ENCODE data around the gene PCDHGB3. TPM values are rescaled to one million over a fixed set of nuclear protein-coding genes. Genes with fewer than 3 reads are reported as not detected.
A peak's percentile ranks its signal among the peaks of the same experiment; 100 is the strongest.

Gene PCDHGB3
- polyA plus RNA-seq, 1 experiment: 3.6 TPM

- Histone ChIP-seq H3K27ac (ENCODE audit: low read depth, low read length) (no peak overlapping the region), H3K4me3 (ENCODE audit: low read depth, low read length) (no peak overlapping the region), H3K9me3 (ENCODE audit: control insufficient read depth, insufficient read depth, low read length) (peaks cover 44% of the 10 kb centered on the region), H3K27me3 (ENCODE audit: control insufficient read depth, insufficient read depth, low read length) (peaks cover 2% of the 10 kb centered on the region)
- TF ChIP-seq, protein P1, sequence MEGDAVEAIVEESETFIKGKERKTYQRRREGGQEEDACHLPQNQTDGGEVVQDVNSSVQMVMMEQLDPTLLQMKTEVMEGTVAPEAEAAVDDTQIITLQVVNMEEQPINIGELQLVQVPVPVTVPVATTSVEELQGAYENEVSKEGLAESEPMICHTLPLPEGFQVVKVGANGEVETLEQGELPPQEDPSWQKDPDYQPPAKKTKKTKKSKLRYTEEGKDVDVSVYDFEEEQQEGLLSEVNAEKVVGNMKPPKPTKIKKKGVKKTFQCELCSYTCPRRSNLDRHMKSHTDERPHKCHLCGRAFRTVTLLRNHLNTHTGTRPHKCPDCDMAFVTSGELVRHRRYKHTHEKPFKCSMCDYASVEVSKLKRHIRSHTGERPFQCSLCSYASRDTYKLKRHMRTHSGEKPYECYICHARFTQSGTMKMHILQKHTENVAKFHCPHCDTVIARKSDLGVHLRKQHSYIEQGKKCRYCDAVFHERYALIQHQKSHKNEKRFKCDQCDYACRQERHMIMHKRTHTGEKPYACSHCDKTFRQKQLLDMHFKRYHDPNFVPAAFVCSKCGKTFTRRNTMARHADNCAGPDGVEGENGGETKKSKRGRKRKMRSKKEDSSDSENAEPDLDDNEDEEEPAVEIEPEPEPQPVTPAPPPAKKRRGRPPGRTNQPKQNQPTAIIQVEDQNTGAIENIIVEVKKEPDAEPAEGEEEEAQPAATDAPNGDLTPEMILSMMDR (IDR thresholded peaks at IDR 0.05; ENCODE audit: low read depth, low read length): no peak
- POLR2A ChIA-PET: no interaction called here
- CTCF ChIA-PET: interaction anchor here (0.6 to 5.8 kb wide), 6 partner anchors 17 to 212 kb away, joined by 3 to 46 read pairs (median 14); partner anchors contain the start of genes PCDHGA1, PCDHGB3 and TAF7
- no peak for DNase-seq (ENCODE audit: low read depth, low spot score)
Measured at GRCh38 chr5:141351591-141351990, 18.5 kb upstream of the PCDHGB3 start.

GRCh38 chr5:141354900-141355469 is 15.1 kb upstream of the PCDHGB3 start, which contains the start of gene PCDHGA4:
PCDHGA4 (plus strand) TSS chr5:141355021; CDS start chr5:141355108, 87 bp downstream.
- POLR2A ChIA-PET: interaction anchor here (1.0 kb wide), 1 partner anchor 209 kb away, joined by 3 read pairs; no protein-coding TSS in a partner anchor
- CTCF ChIA-PET: interaction anchor here (1.1 to 2.7 kb wide), 9 partner anchors 16 to 212 kb away, joined by 3 to 35 read pairs (median 6); partner anchors contain the start of genes PCDHGA10, PCDHGA2, PCDHGB7 and TAF7

DNA sequence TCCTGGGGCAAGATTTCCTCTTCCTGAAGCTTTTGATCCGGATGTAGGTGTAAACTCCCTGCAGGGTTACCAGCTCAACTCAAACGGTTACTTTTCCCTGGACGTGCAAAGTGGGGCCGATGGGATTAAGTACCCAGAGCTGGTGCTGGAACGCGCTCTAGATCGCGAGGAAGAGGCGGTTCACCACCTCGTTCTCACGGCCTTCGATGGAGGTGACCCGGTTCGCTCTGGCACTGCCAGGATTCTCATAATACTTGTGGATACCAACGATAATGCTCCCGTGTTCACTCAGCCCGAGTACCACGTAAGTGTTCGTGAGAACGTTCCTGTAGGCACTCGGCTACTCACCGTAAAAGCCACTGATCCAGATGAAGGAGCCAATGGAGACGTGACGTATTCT is 14.4 kb upstream of the PCDHGB3 start:
- ChIA-PET CTCF (interaction anchor here (1.1 to 2.7 kb wide), 10 partner anchors 17 to 211 kb away, joined by 3 to 35 read pairs (median 6); partner anchors contain the start of genes PCDHGA10, PCDHGA2, PCDHGB7 and TAF7), POLR2A (no interaction called here)
- TF ChIP-seq, protein P1 (IDR thresholded peaks at IDR 0.05; ENCODE audit: low read depth, low read length): no peak
- Histone ChIP-seq H3K27me3 (ENCODE audit: control insufficient read depth, insufficient read depth, low read length) (peaks cover 4% of the 10 kb centered on the region), H3K9me3 (ENCODE audit: control insufficient read depth, insufficient read depth, low read length) (peaks cover 57% of the 10 kb centered on the region), H3K27ac (ENCODE audit: low read depth, low read length) (no peak overlapping the region), H3K4me3 (ENCODE audit: low read depth, low read length) (peak overlapping the region; percentile 51)
- no peak for DNase-seq (ENCODE audit: low read depth, low spot score)

More at GRCh38 chr5:141354900-141355469, 15.1 kb upstream of the PCDHGB3 start, which contains the start of gene PCDHGA4:
- TF ChIP-seq, protein P1 (IDR thresholded peaks at IDR 0.05; ENCODE audit: low read depth, low read length): peak; percentile 54
- H3K27ac ChIP-seq (ENCODE audit: low read depth, low read length): peak within 1 kb of the TSS; percentile 33
- H3K9me3 ChIP-seq (ENCODE audit: control insufficient read depth, insufficient read depth, low read length): peaks cover 56% of the 10 kb centered on the region
- peak within 1 kb of the TSS; percentile 51 for H3K4me3 ChIP-seq (ENCODE audit: low read depth, low read length)
- DNase-seq (ENCODE audit: low read depth, low spot score): no peak
- H3K27me3 ChIP-seq (ENCODE audit: control insufficient read depth, insufficient read depth, low read length): peaks cover 2% of the 10 kb centered on the region

- no peak for DNase-seq (ENCODE audit: low read depth, low spot score)
- Histone ChIP-seq H3K4me3 (ENCODE audit: low read depth, low read length) (no peak overlapping the region), H3K27ac (ENCODE audit: low read depth, low read length) (no peak overlapping the region), H3K27me3 (ENCODE audit: control insufficient read depth, insufficient read depth, low read length) (peaks cover 4% of the 10 kb centered on the region), H3K9me3 (ENCODE audit: control insufficient read depth, insufficient read depth, low read length) (peaks cover 58% of the 10 kb centered on the region)
- ChIA-PET CTCF (interaction anchor here (1.1 to 2.1 kb wide), 7 partner anchors 17 to 210 kb away, joined by 3 to 13 read pairs (median 6); partner anchors contain the start of genes PCDHGA2, PCDHGB7 and TAF7), POLR2A (no interaction called here)
- TF ChIP-seq, protein P1 (IDR thresholded peaks at IDR 0.05; ENCODE audit: low read depth, low read length): no peak
Measured at GRCh38 chr5:141356133-141356532, 13.9 kb upstream of the PCDHGB3 start.

GRCh38 chr5:141356950-141357349 is 13.1 kb upstream of the PCDHGB3 start:
- ChIA-PET CTCF (interaction anchor here (2.1 kb wide), 1 partner anchor 207 kb away, joined by 8 read pairs; no protein-coding TSS in a partner anchor), POLR2A (no interaction called here)
- no peak for DNase-seq (ENCODE audit: low read depth, low spot score)
- Histone ChIP-seq H3K27ac (ENCODE audit: low read depth, low read length) (no peak overlapping the region), H3K9me3 (ENCODE audit: control insufficient read depth, insufficient read depth, low read length) (peaks cover 59% of the 10 kb centered on the region), H3K27me3 (ENCODE audit: control insufficient read depth, insufficient read depth, low read length) (peaks cover 9% of the 10 kb centered on the region), H3K4me3 (ENCODE audit: low read depth, low read length) (no peak overlapping the region)
- TF ChIP-seq, protein P1 (IDR thresholded peaks at IDR 0.05; ENCODE audit: low read depth, low read length): no peak
